Measurements from ENCODE around the gene FSD1.

DNA sequence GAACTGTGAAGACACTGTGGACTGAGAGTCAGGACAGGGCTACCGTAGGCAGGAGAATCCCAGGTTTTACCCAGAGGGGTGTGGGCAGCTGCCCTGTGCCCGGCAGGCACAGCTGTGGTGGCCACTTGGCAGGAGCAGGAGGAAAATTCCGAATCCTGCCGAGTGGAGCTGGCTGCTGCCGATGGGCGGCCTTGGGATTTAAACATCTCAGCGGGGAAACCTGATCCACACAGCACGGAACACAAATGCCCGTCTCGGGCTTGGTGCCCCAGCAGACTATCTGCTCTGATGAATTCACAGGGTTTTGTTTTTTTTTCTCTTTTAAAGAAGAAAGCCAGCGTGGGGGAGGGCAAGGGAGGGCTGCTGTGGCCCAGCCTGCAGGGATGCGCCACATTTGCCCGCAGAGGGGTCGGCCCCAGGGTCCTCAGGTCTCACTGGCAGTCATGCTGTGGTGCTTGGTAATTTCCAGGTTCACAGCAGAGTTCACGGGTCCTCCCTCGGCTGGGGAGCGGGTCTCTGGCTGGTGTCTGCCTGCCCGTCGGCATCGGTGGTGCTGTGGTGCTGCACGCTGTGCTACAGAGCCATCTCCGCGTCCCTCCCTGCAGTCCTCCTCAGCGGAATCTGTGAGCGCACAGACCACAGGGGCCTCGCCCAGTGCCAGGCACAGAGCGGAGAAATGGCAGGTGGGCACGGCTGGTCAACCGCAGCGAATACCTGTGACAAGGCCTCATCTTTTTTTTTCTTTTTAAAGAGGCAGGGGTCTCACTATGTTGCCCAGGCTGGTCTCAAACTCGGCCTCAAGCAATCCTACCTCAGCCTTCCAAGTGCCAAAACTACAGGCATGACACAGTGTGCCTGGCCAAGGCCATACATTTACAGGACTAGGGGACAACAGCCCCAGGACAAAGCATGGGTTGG is 67.1 kb downstream of the FSD1 start:
- TF ChIP-seq POLR2AphosphoS5 (IDR thresholded peaks at IDR 0.05) (no peak), EP300 (IDR thresholded peaks at IDR 0.05) (no peak)
- TF ChIP-seq, protein P1, sequence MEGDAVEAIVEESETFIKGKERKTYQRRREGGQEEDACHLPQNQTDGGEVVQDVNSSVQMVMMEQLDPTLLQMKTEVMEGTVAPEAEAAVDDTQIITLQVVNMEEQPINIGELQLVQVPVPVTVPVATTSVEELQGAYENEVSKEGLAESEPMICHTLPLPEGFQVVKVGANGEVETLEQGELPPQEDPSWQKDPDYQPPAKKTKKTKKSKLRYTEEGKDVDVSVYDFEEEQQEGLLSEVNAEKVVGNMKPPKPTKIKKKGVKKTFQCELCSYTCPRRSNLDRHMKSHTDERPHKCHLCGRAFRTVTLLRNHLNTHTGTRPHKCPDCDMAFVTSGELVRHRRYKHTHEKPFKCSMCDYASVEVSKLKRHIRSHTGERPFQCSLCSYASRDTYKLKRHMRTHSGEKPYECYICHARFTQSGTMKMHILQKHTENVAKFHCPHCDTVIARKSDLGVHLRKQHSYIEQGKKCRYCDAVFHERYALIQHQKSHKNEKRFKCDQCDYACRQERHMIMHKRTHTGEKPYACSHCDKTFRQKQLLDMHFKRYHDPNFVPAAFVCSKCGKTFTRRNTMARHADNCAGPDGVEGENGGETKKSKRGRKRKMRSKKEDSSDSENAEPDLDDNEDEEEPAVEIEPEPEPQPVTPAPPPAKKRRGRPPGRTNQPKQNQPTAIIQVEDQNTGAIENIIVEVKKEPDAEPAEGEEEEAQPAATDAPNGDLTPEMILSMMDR (IDR thresholded peaks at IDR 0.05), result no peak
